GM12878 (cell line): ENCODE data around the gene GFAP. TPM values are rescaled to one million over a fixed set of nuclear protein-coding genes. Genes with fewer than 3 reads are reported as not detected.

Source experiments
- ATAC-seq: fragments of 200-7000 bp; cut with Tn5 transposase; 3 replicates; pipeline ENCODE4 v1.9.1; 2020; ENCODE audit warnings: mild to moderate bottlenecking, moderate library complexity
- BruUV-seq: library from RNA; stranded (reverse); fragments of 400-500 nt; replicated peaks from 2 replicates; lab custom pipeline; 2021; lab: Mats Ljungman, UMichigan
- CTCF ChIA-PET: fragments of 300-600 bp; sonication (Branson Sonifier 250); formaldehyde crosslinking; extraction: SDS; loops from one replicate; lab custom pipeline; 2021; ENCODE audit warnings: inconsistent platforms; lab: Yijun Ruan, JAX
- POLR2A ChIA-PET: fragments of 350-600 bp; formaldehyde crosslinking; extraction: SDS; loops from one replicate; lab custom pipeline; 2021; ENCODE audit warnings: inconsistent platforms; lab: Charles Lee
- RAD21 ChIA-PET: fragments of 300-600 bp; sonication (Branson Sonifier 250); formaldehyde crosslinking; loops from one replicate; lab custom pipeline; 2023; ENCODE audit warnings: antibody characterized with exemption; ENCODE audit not compliant: unreplicated experiment; lab: Charles Lee
- SMC1A ChIA-PET: fragments of 300-600 bp; sonication (Branson Sonifier 250); formaldehyde crosslinking; loops from one replicate; lab custom pipeline; 2023; ENCODE audit not compliant: unreplicated experiment, uncharacterized antibody; lab: Charles Lee
- DNase-seq: peaks from one replicate; pipeline ENCODE4 v3.0.0-alpha.2; 2011; ENCODE audit warnings: low read depth, low spot score
- FAIRE-seq: peaks from 3 replicates; lab custom pipeline; 2011; peaks lifted over from hg19 to GRCh38; lab: Jason Lieb, UNC
- H2AFZ ChIP-seq: 2 replicates; pipeline ENCODE4 v1.6.0; 2011; ENCODE audit warnings: low read depth, low read length, control low read depth; ENCODE audit not compliant: control insufficient read depth
- H3K27ac ChIP-seq: 2 replicates; pipeline ENCODE4 v1.5.1; 2011; ENCODE audit warnings: control low read depth; ENCODE audit not compliant: control insufficient read depth, insufficient read depth
- H3K27me3 ChIP-seq, 2 experiments: replicated peaks in 1 of 2; 2 replicates each; pipeline versions ENCODE4 v1.6.0 to v1.6.1; 2011; ENCODE audit warnings: low read length in 1 of 2; ENCODE audit not compliant: control insufficient read depth in 2 of 2, insufficient read depth in 2 of 2
- H3K36me3 ChIP-seq, 2 experiments: 2 replicates each; pipeline ENCODE4 v1.5.1; 2011; ENCODE audit warnings: low read length in 1 of 2; ENCODE audit not compliant: control insufficient read depth in 2 of 2, insufficient read depth in 2 of 2
- H3K4me1 ChIP-seq: 2 replicates; pipeline ENCODE4 v1.6.1; 2011; ENCODE audit warnings: mild to moderate bottlenecking, low read length, moderate library complexity, mixed read lengths; ENCODE audit not compliant: control insufficient read depth, insufficient read depth
- H3K4me2 ChIP-seq: 2 replicates; pipeline ENCODE4 v1.6.0; 2011; ENCODE audit warnings: control low read depth; ENCODE audit not compliant: control insufficient read depth, insufficient read depth
- H3K4me3 ChIP-seq: fragments of 200-600 bp; sonication (generic); 2 replicates; pipeline ENCODE4 v1.5.1; 2016
- H3K79me2 ChIP-seq: 2 replicates; pipeline ENCODE4 v1.6.0; 2011; ENCODE audit warnings: low read length; ENCODE audit not compliant: control insufficient read depth, insufficient read depth
- H3K9ac ChIP-seq: 2 replicates; pipeline ENCODE4 v1.8.0; 2011; ENCODE audit warnings: low read length, control low read depth, mixed read lengths; ENCODE audit not compliant: control insufficient read depth, insufficient read depth
- H3K9me3 ChIP-seq: replicated peaks from 3 replicates; pipeline ENCODE4 v1.5.1; 2011; ENCODE audit warnings: mild to moderate bottlenecking, low read length; ENCODE audit not compliant: control insufficient read depth, insufficient read depth
- H4K20me1 ChIP-seq: 2 replicates; pipeline ENCODE4 v1.6.0; 2011; ENCODE audit not compliant: control insufficient read depth, insufficient read depth
- ATF2 ChIP-seq: IDR thresholded peaks from 2 replicates; pipeline ENCODE4 v1.6.1; 2012; ENCODE audit warnings: low read length, inconsistent platforms
- ATF3 ChIP-seq: IDR thresholded peaks from 2 replicates; pipeline ENCODE4 v1.6.1; 2011; ENCODE audit warnings: low read depth, mild to moderate bottlenecking, low read length, moderate library complexity, borderline replicate concordance; ENCODE audit errors: extremely low read depth
- CHD1 ChIP-seq: IDR thresholded peaks from 2 replicates; pipeline ENCODE4 v1.6.1; 2012; ENCODE audit warnings: low read depth, low read length, improper control_type of control experiment
- CHD2 ChIP-seq: IDR thresholded peaks from 2 replicates; pipeline ENCODE4 v1.6.1; 2011; ENCODE audit warnings: low read depth, low read length, improper control_type of control experiment, borderline replicate concordance
- DPF2 ChIP-seq: fragments of 450-650 bp; IDR thresholded peaks from 2 replicates; pipeline ENCODE4 v1.6.1; 2017; ENCODE audit warnings: mild to moderate bottlenecking
- HSF1 ChIP-seq: fragments of 150-350 bp; IDR thresholded peaks from 2 replicates; pipeline ENCODE4 v1.6.1; 2014; ENCODE audit warnings: mild to moderate bottlenecking, low read depth, low read length
- MYC ChIP-seq: IDR thresholded peaks from 2 replicates; pipeline ENCODE4 v1.6.1; 2011; ENCODE audit warnings: mild to moderate bottlenecking, low read length, moderate library complexity, inconsistent platforms; ENCODE audit not compliant: insufficient read depth, insufficient replicate concordance, insufficient read length, severe bottlenecking
- POLR2AphosphoS5 ChIP-seq: IDR thresholded peaks from 2 replicates; pipeline ENCODE4 v1.6.1; 2011; ENCODE audit warnings: mild to moderate bottlenecking, low read length, inconsistent platforms
- RFX5 ChIP-seq: IDR thresholded peaks from 2 replicates; pipeline ENCODE4 v1.6.1; 2011; ENCODE audit warnings: low read depth, low read length, improper control_type of control experiment
- SRF ChIP-seq, 2 experiments: IDR thresholded peaks; 2 replicates each; pipeline ENCODE4 v1.6.1; 2011; ENCODE audit warnings: low read depth in 2 of 2, low read length in 2 of 2, mild to moderate bottlenecking in 1 of 2, moderate library complexity in 1 of 2
- STAT1 ChIP-seq: fragments of 450-650 bp; conservative IDR thresholded peaks from 2 replicates; pipeline ENCODE4 v1.6.1; 2014; ENCODE audit warnings: antibody characterized with exemption, mild to moderate bottlenecking
- ZNF384 ChIP-seq: IDR thresholded peaks from 2 replicates; pipeline ENCODE4 v1.6.1; 2012; ENCODE audit warnings: low read depth, mild to moderate bottlenecking, low read length, improper control_type of control experiment, borderline replicate concordance
- ZNF592 ChIP-seq: fragments of 450-650 bp; IDR thresholded peaks from 2 replicates; pipeline ENCODE4 v1.6.1; 2017; ENCODE audit warnings: mild to moderate bottlenecking, moderate library complexity
- WGBS: methylation state at CpG from one replicate; pipeline ENCODE4 v1.1.6; 2016; ENCODE audit warnings: low lambda C conversion rate; ENCODE audit not compliant: insufficient replicate concordance, insufficient coverage; ENCODE audit errors: missing lambda C conversion rate; 5-methylcytosine and 5-hydroxymethylcytosine counted together
- in situ Hi-C: fragments of 300-500 bp; cut with MboI; formaldehyde crosslinking; loops from 9 replicates; pipeline ENCODE4 v1.14.3; 2018; ENCODE audit warnings: mixed read lengths
- intact Hi-C: fragments of 100-400 bp; cut with micrococcal nuclease; formaldehyde crosslinking; loops from one replicate; pipeline ENCODE4 v1.14.2; 2022; ENCODE audit not compliant: unreplicated experiment
- polyA plus RNA-seq, 11 experiments: library from polyadenylated mRNA; depleted of rRNA in 4 of 11; unstranded in 6 of 11; stranded (reverse) in 5 of 11; fragments of >200 nt; fragmentation: Nextera tagmentation in 4 of 11; fragmentation: Illumina TruSeq in 1 of 11; extraction: Ambion mirVana in 4 of 11; extraction: Trizol in 1 of 11; gene quantifications; 1 replicate in 1 of 11; 2 replicates in 10 of 11; pipeline versions ENCODE4 v1.2.1 to v1.2.3, GENCODE V29; 2011 to 2016; ENCODE audit warnings: inconsistent platforms in 2 of 11, missing spikeins in 2 of 11, low read depth in 1 of 11
- total RNA-seq, 4 experiments: library from RNA; depleted of rRNA in 3 of 4; stranded (reverse); fragments of >200 nt in 3 of 4; fragmentation: Illumina TruSeq in 1 of 4; extraction: Trizol in 1 of 4; gene quantifications; 2 replicates each; pipeline versions ENCODE4 v1.2.1 to v1.2.3, GENCODE V29; 2013 to 2021

GFAP gene
- total and polyA plus RNA-seq, 10 of the 15 experiments (the other 5 are each of a cell fraction or from before 2014, with no cell fraction given): 0.04 to 0.25 TPM; not detected in 8

- TF ChIP-seq HSF1 (no peak), RFX5 (no peak), SRF (IDR thresholded peaks at IDR 0.05; ENCODE audit: low read depth in 2 of 2, low read length in 2 of 2) (no peak), CHD2 (no peak), CHD1 (no peak), MYC (no peak)
Observed at GRCh38 chr17:44915862-44916780, 821 bp upstream of the GFAP start (continued).

- Histone ChIP-seq H3K4me2 (no peak overlapping the region), H4K20me1 (no peaks in the 10 kb centered on the region), H3K27ac (no peak overlapping the region), H3K9me3 (no peaks in the 10 kb centered on the region), H2AFZ (no peak overlapping the region), H3K79me2 (no peaks in the 10 kb centered on the region), H3K9ac (no peak overlapping the region), H3K36me3 (no peaks in the 10 kb centered on the region), H3K4me1 (peaks cover 6% of the 10 kb centered on the region), H3K4me3 (no peak overlapping the region), H3K27me3 (no peaks in the 10 kb centered on the region; a peak in 3 of 4 replicates)
- WGBS: 59% methylated on average over 19 of the region's 19 CpGs
- CTCF ChIA-PET: interaction anchor here (1.0 kb wide), 1 partner anchor 106 kb away, joined by 3 read pairs; no protein-coding TSS in a partner anchor
- in situ Hi-C loops (no loop called here), intact Hi-C loops (no loop called here)
- DNase-seq (no peak), ATAC-seq (no peak), FAIRE-seq (no peak)
- RAD21 ChIA-PET: no interaction called here
- POLR2A ChIA-PET: no interaction called here
- SMC1A ChIA-PET: interaction anchor here (1.0 kb wide), 1 partner anchor 15 kb away, joined by 3 read pairs; the partner anchor contains the start of gene EFTUD2
- no TSS peak for BruUV-seq
- TF ChIP-seq ATF3: no peak
- no peak for TF ChIP-seq STAT1
- TF ChIP-seq DPF2: no peak
- TF ChIP-seq ATF2: no peak
- TF ChIP-seq ZNF592: no peak
- TF ChIP-seq ZNF384: no peak
- no peak for TF ChIP-seq POLR2AphosphoS5
Observed at GRCh38 chr17:44914698-44915271, 515 bp downstream of the GFAP start.
